GM06990 (cell line): ENCODE results near the gene DICER1.
"Not testable (repeated sequence)": the region's sequence is repeated elsewhere in the genome, so short reads cannot be mapped to it uniquely, and the experiment has no call there.

Experiments used
- DNase-seq: peaks from one replicate; pipeline ENCODE4 v3.0.0-alpha.2; 2011; ENCODE audit not compliant: insufficient read length; ENCODE audit errors: extremely low read depth
- H3K27me3 ChIP-seq: replicated peaks from 2 replicates; pipeline ENCODE4 v1.6.0; 2011; ENCODE audit warnings: low read length; ENCODE audit not compliant: control insufficient read depth, insufficient read depth
- H3K36me3 ChIP-seq: 2 replicates; pipeline ENCODE4 v1.5.1; 2011; ENCODE audit warnings: low read length; ENCODE audit not compliant: control insufficient read depth, insufficient read depth
- H3K4me3 ChIP-seq: replicated peaks from 2 replicates; pipeline ENCODE4 v1.5.1; 2011; ENCODE audit warnings: low read depth, mild to moderate bottlenecking, control low read depth, low read length
- CTCF ChIP-seq: IDR thresholded peaks from 2 replicates; pipeline ENCODE4 v1.5.1; 2011; ENCODE audit warnings: low read length, control low read depth, mild to moderate bottlenecking, inconsistent platforms; ENCODE audit not compliant: insufficient read depth, poor library complexity, severe bottlenecking

Gene DICER1

GRCh38 chr14:95183082-95183481 lies 25.8 kb upstream of the DICER1 start:
- no peak for DNase-seq
- Histone ChIP-seq H3K36me3 (no peaks in the 10 kb centered on the region; the same call in 1 of the 2 replicates), H3K4me3 (no peak overlapping the region), H3K27me3 (no peaks in the 10 kb centered on the region)
- no peak for TF ChIP-seq CTCF

- no peak for DNase-seq
- Histone ChIP-seq H3K36me3 (no peaks in the 10 kb centered on the region), H3K27me3 (no peaks in the 10 kb centered on the region), H3K4me3 (no peak overlapping the region)
- no peak for TF ChIP-seq CTCF
Measured at GRCh38 chr14:95182379-95182778, 25.1 kb upstream of the DICER1 start.

GRCh38 chr14:95180966-95181741 lies 23.8 kb upstream of the DICER1 start:
- H3K27me3 ChIP-seq = no peaks in the 10 kb centered on the region
- no peaks in the 10 kb centered on the region for H3K36me3 ChIP-seq
- no peak for DNase-seq
- H3K4me3 ChIP-seq = no peak overlapping the region
- TF ChIP-seq CTCF = no peak

- not testable (repeated sequence) for H3K27me3 ChIP-seq, DNase-seq
Measured at GRCh38 chr14:95175670-95176069, 18.3 kb upstream of the DICER1 start.

GRCh38 chr14:95174184-95174792 lies 17.0 kb upstream of the DICER1 start:
- Histone ChIP-seq H3K36me3 (no peaks in the 10 kb centered on the region), H3K27me3 (no peaks in the 10 kb centered on the region), H3K4me3 (no peak overlapping the region)
- DNase-seq = no peak
- no peak for TF ChIP-seq CTCF

More at GRCh38 chr14:95175670-95176069, 18.3 kb upstream of the DICER1 start:
- H3K36me3 ChIP-seq, H3K4me3 ChIP-seq: not testable (repeated sequence)

GRCh38 chr14:95173518-95173917 lies 16.2 kb upstream of the DICER1 start:
- TF ChIP-seq CTCF = no peak
- DNase-seq = no peak
- Histone ChIP-seq H3K27me3 (no peaks in the 10 kb centered on the region), H3K4me3 (no peak overlapping the region), H3K36me3 (no peaks in the 10 kb centered on the region)
